Colonic mucosa (tissue), 4 donors: Measurements from ENCODE around the gene DNAJC9. TPM values are rescaled to one million over a fixed set of nuclear protein-coding genes. Genes with fewer than 3 reads are reported as not detected.

Experiments
- DNase-seq: peaks from one replicate; pipeline ENCODE4 v3.0.0-alpha.2; 2020
- H3K27ac ChIP-seq: fragments of 200-600 bp; one replicate; pipeline ENCODE4 v1.8.0; 2021
- H3K27me3 ChIP-seq: fragments of 200-600 bp; one replicate; pipeline ENCODE4 v1.8.0; 2021
- H3K36me3 ChIP-seq: fragments of 200-600 bp; one replicate; pipeline ENCODE4 v1.8.0; 2021
- H3K4me1 ChIP-seq: fragments of 200-600 bp; one replicate; pipeline ENCODE4 v1.8.0; 2021; ENCODE audit warnings: mild to moderate bottlenecking
- H3K4me3 ChIP-seq: fragments of 200-600 bp; one replicate; pipeline ENCODE4 v1.8.0; 2021
- H3K9ac ChIP-seq, 2 donors: one replicate each; pipeline ENCODE4 v1.7.0; 2013; ENCODE audit warnings: control low read depth in 2 of 2, low read depth in 2 of 2, low read length in 2 of 2
- H3K9me3 ChIP-seq: fragments of 200-600 bp; one replicate; pipeline ENCODE4 v1.8.0; 2021
- intact Hi-C: fragments of 100-400 bp; cut with DNase I; formaldehyde crosslinking; loops from one replicate; pipeline ENCODE4 v1.14.1; 2022
- total RNA-seq, 2 donors: library from RNA; stranded (reverse); fragmentation: NEBNext Ultra II Directional in 1 of 2; extraction: Animal tissue kit (Norgen Biotek cat#: 25700) in 1 of 2; gene quantifications; one replicate each; pipeline ENCODE4 v1.2.1, GENCODE V29; 2021
- TF ChIP-seq, protein P1 (sequence below): fragments of 200-600 bp; IDR thresholded peaks from one replicate; pipeline ENCODE4 v1.8.0; 2022; ENCODE audit warnings: antibody characterized with exemption, mild to moderate bottlenecking
- donor health status: healthy.
- donor health status: DM: no; HTN: no; CAD: no.
- donor health status: DM: no; HTN: no; CAD: no.

Gene DNAJC9
- total RNA-seq, 2 donors from 2014 or later, result 14.4 to 34.8 TPM

DNA sequence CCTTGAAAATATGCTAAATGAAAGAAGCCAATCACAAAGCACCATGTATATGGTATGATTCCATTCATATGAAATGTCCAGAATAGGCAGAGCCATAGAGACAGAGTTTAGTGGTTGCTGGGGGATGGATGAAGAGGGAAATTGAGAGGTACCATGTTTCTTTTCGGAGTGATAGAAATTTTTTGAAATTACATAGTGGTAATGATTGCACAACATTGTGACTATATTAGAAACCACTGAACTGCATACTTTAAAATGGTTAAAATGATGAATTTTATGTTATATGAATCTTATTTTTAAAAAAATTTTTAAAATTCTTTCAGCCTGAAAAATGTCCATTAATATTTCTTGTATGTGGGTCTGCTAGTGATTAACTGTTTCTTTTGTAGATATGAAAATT is 26.1 kb downstream of the DNAJC9 start:
- intact Hi-C loops, result no loop called here
- Histone ChIP-seq H3K9ac (no peak overlapping the region), H3K36me3 (no peaks in the 10 kb centered on the region), H3K27me3 (no peaks in the 10 kb centered on the region), H3K9me3 (no peaks in the 10 kb centered on the region), H3K4me3 (no peak overlapping the region), H3K4me1 (no peaks in the 10 kb centered on the region), H3K27ac (no peak overlapping the region)
- no peak for DNase-seq
- TF ChIP-seq, protein P1, sequence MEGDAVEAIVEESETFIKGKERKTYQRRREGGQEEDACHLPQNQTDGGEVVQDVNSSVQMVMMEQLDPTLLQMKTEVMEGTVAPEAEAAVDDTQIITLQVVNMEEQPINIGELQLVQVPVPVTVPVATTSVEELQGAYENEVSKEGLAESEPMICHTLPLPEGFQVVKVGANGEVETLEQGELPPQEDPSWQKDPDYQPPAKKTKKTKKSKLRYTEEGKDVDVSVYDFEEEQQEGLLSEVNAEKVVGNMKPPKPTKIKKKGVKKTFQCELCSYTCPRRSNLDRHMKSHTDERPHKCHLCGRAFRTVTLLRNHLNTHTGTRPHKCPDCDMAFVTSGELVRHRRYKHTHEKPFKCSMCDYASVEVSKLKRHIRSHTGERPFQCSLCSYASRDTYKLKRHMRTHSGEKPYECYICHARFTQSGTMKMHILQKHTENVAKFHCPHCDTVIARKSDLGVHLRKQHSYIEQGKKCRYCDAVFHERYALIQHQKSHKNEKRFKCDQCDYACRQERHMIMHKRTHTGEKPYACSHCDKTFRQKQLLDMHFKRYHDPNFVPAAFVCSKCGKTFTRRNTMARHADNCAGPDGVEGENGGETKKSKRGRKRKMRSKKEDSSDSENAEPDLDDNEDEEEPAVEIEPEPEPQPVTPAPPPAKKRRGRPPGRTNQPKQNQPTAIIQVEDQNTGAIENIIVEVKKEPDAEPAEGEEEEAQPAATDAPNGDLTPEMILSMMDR, result no peak

DNA sequence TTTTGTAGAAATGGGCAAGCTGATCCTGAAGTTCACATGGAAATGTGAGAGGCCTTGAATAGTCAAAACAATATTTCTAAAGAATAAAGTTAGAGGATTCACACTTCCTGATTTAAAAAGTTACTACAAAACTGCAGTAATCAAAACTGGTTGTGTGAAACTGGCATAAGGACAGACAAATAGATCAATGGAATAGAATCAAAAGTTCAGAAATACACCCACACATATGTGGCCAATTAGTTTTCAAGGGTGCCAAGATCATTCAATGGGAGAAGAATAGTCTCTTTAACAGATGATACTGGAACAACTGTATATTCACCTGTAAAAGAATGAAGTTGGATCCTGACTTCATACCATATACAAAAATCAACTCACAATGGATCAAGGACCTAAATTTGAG is 27.7 kb downstream of the DNAJC9 start:
- H3K27ac ChIP-seq, result no peak overlapping the region
- H3K27me3 ChIP-seq, result no peaks in the 10 kb centered on the region
- DNase-seq, result no peak
- intact Hi-C loops, result no loop called here
- H3K9me3 ChIP-seq, result no peaks in the 10 kb centered on the region
- H3K36me3 ChIP-seq, result no peaks in the 10 kb centered on the region
- no peak overlapping the region for H3K9ac ChIP-seq
- no peak overlapping the region for H3K4me3 ChIP-seq
- TF ChIP-seq, protein P1, result no peak
- no peaks in the 10 kb centered on the region for H3K4me1 ChIP-seq

DNA sequence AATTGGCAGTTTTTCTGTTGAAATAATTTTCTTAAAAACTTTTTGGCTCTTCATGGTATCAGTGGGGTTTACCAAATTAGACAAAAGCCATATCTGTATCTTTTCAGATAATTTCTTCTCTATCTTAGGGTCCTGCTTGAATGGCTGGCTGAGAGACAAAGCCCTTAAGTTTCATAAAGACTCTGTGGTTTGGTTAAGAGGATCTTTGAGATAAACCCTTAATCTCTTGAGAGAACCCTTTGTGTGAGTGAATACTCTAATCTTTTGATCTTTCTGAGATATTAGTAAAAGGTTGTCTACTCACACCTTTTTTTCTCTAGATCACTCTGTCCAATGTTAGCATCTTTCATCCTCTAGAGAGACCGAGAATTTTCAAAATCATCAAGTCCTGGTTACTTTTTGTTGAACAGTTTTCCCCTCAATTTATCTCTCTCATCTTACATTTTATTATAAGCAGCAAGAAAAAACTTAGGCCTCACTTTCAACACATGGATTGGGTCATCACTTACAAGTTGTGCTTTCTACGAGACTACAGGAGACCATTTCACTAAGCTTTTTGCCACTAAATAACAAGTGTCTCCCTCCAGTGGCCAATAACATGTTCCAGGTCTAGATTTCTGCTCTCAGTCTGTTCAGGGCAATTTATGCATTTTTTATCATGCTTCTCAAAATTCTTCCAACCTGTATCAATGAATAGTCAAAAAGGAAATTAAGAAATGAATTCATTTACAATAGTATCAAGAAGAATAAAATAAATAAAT is 28.4 kb downstream of the DNAJC9 start:
- DNase-seq, result no peak
- TF ChIP-seq, protein P1, result no peak
- Histone ChIP-seq H3K27me3 (no peaks in the 10 kb centered on the region), H3K4me3 (no peak overlapping the region), H3K9me3 (no peaks in the 10 kb centered on the region), H3K27ac (no peak overlapping the region), H3K36me3 (no peaks in the 10 kb centered on the region), H3K4me1 (no peaks in the 10 kb centered on the region), H3K9ac (no peak overlapping the region)
- intact Hi-C loops, result no loop called here

DNA sequence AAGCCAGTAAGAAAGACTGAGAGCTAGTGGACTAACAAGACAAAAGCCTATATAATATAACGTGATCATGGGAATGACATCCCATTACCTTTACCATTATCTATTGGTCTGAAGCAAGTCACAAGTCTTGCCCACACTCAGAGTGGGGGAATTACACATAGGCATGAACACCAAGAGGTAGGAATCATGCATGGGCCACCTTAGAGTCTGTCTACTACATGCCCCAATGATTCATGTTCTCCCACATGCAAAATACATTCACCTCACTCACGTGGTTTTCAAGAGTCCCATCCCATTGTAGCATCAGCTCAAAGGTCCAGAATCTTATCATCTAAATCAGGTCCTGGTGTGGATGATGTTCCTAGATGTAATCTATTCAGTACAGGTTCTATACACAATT is 29.4 kb downstream of the DNAJC9 start:
- DNase-seq, result no peak
- Histone ChIP-seq H3K4me1 (no peaks in the 10 kb centered on the region), H3K27me3 (no peaks in the 10 kb centered on the region), H3K9me3 (no peaks in the 10 kb centered on the region), H3K4me3 (no peak overlapping the region), H3K9ac (no peak overlapping the region), H3K36me3 (no peaks in the 10 kb centered on the region), H3K27ac (no peak overlapping the region)
- TF ChIP-seq, protein P1, result no peak
- intact Hi-C loops, result no loop called here

DNA sequence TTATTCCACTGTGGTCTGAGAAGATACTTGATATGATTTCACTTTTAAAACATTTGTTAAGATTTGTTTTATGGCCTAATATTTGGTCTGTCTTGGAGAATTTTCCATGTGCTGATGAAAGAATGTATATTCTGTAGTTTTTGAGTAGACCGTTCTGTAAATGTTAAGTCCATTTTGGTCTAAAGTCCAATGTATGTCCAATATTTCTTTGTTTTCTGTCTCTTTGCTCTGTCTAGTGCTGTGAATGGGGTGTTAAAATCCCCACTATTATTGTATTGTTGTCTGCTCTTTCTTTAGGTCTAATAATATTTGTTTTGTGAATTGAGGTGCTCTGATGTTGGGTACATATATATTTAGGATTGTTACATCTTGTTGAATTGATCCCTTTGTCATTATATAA is 31.3 kb downstream of the DNAJC9 start:
- no peaks in the 10 kb centered on the region for H3K9me3 ChIP-seq
- TF ChIP-seq, protein P1, result no peak
- H3K27ac ChIP-seq, result no peak overlapping the region
- H3K4me3 ChIP-seq, result no peak overlapping the region
- H3K27me3 ChIP-seq, result no peaks in the 10 kb centered on the region
- DNase-seq, result no peak
- intact Hi-C loops, result no loop called here
- H3K9ac ChIP-seq, result no peak overlapping the region
- no peaks in the 10 kb centered on the region for H3K4me1 ChIP-seq
- no peaks in the 10 kb centered on the region for H3K36me3 ChIP-seq
